Stimulated activated CD8-positive, alpha-beta memory T cell treated with anti-CD3 and anti-CD28 coated beads, Interleukin-7, amount 100 ng/mL, for 48 hours (primary cell): ENCODE measurements around the gene ZNF827.

Experiments
- DNase-seq, 2 donors: peaks; one replicate each; pipeline ENCODE4 v3.0.0-alpha.2; 2020; ENCODE audit warnings: low read depth in 1 of 2; ENCODE audit errors: extremely low read depth in 1 of 2

ZNF827 gene

DNA sequence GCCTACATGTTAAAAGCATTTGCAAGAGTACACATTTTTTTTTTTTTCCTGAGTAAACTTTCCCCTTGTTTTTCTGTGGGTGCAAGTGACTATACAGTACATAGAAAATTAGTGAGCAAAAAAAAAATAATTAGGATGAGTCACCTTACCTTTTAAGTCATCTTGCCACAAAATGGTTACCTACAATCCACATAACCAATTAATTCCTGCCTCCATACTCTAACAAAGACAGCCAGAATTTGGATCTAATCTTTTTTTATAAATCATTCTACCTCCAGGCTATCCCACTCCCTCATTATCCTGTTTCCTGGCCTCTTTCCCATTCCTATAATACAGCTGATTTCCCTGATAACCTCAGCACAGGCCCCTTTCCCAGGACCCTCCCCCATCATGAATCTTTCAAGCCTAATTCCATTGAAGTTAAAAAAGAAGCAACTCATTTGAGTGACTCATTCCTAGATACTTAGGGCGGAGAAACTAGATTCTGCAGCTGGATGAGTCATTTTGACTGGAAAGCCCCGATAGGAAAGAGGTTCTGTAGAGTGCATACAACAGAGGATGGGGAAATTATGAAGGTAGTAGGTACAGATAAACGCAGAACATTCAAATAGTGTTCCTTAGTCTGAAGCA is 130.5 kb downstream of the ZNF827 start:
- DNase-seq, result peak in 1 of 2 donors; percentile 38

DNA sequence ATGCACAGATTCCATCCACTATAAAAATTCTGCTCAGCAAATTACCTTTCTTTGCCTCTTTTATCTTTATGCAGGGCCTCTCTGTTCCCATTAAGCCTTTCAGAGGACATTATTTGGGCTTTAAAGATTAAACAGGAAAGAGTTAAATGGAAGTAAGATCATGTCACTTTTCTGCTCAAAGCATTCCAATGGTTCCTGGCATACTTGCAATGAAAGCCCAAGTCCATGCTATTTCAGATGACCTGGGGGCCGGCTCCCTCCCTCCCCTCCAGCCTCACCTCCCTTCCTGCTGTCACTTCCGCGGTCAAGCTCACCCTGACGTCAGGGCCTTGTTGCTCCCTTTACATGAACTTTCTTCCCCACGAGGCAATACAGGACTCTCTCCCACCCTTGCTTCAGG is 133.1 kb downstream of the ZNF827 start:
- DNase-seq, result no peak

DNA sequence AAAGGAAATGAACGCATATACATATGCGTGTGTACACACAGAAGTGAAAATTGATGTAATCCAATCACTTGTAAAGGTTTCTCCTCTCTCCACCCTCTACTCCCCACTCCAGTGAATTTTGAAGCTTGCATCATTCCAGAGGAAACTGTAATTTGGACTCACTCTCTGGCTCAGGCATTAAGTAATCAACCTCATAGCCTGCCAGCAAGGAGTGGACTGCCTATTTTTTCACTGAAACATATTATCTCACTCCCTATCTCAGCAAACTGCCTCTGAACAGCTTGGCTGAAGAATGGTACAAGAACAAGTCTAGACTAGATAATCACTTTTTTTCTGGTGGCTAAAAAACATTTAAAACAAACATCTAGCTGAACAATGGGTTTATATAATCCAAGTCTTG is 134.5 kb downstream of the ZNF827 start:
- DNase-seq, result no peak

DNA sequence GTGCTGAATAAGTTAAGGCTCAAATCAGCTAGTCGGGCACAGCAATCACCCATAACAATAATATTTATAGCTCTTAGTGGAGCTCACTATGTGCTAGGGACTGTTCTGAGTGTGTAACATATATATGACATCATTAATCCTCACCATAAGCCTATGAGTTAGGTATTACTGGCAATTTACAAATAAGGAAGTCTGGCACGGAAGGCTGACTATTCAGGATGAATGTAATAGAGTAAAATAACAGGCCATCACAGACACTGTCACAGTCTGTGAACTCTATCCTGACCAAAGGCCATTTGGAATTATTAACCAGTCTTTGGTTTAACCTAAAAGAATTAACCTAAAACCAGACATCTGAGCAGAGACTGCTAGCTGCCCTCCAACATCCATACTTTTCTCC is 139.4 kb downstream of the ZNF827 start:
- DNase-seq, result no peak

DNA sequence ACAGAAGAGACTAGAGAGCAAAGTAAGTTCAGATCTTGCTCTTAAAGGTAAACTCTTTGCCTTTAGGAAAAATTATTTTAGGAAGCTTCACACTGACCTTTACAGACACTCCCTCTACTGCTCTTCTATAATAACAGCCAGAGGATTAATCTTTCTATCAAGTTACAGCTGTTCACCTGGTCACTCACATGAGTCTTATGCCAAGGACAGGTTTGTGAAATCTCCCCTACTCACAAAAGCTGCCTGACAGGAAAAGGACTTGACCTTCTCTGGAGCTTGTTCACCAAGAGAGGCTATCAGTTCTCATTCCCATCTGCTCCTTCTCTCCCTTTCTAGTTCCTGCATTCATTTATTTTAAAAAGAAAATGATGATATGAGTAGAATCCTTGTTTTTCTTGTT is 141.3 kb downstream of the ZNF827 start:
- DNase-seq, result no peak

DNA sequence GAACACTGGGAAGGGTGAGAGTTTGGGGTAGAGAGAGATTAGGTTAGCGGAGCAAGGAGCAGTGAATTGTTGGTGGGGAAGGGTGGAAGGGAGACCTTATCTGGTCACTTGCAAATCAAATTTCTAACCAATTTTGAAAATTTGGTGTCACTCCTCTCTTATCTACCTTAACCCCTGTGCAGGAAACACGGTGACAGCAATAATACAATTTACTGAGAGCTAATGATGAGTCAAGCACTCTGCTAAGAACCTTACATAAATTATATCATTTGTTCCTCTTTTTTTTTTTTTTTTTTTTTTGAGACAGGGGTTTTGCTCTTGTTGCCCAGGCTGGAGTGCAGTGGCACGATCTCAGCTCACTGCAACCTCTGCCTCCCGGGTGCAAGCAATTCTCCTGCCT is 142.3 kb downstream of the ZNF827 start:
- DNase-seq, result no peak

DNA sequence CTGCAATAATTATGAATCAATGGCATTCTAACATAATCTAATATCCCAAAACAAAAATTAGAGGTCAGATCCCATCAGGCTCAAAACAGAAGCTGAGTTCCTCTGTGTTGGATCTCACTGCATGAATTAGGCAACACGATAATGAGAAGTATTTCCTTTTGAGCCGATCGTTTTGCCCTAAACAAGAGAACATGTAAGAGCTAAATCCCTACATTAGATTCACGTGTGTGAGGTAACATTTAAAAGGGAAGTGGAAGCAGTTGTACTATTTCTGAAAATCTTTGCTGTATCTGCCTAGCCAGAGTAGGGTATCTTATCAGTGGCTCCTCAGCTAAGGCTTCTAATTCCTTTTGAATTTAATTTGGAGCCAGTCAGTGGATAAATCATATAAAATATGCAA is 143.1 kb downstream of the ZNF827 start:
- no peak for DNase-seq

DNA sequence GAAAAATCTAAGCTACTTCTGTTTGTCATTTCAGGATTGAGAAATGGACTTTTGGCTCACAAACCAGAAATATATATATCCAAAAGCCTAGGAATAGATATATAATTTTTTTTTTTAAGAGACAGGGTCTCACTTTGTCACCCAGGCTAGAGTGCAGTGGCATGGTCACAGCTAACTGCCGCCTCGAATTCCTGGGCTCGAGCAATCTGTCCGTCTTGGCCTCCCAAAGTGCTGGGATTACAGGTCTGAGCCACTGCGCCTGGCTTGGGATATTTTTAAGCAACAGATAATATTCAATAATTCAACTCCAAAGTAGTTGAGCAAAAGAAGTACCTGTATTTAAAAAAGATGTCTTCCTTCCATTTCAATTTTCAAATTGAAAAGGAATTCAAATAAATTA is 146.2 kb downstream of the ZNF827 start:
- no peak for DNase-seq

DNA sequence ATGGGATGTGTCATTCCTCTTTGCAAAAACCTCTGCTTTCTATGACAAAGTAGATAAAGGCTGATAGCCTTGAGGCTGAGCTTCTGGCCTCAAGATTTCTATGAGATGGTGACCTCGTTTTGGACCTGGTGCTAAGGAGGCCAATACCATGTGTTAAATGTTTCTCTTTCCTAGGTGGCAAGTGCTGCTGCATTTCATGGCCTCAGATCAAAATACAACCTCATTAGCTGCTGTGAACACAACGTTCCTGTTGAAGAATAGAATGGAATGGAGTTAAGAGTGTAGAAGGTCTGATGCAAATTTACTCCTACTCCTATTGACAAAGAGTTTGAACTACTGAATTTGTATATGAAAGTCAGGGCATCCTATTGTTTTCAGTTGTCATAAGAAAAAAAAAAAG is 146.6 kb downstream of the ZNF827 start:
- DNase-seq, result no peak

DNA sequence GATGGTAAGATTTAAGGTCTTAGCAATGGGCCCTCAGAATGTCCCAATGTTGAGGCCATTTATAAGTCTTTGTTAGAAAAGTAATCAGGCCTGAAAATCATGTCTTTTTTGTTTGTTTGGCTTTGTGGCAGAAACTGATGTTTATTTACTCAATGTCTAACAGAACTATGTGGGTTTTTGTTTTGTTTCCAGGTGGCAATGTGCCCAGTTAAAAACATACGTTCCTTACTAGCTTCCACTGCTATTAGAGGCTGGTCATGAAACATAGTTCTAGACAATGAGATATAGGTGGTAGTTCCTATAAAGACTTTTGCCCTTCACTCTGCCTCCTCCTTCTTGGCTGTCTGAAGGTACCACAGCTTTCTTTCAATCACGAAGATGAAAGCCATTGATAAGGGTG is 149.9 kb downstream of the ZNF827 start:
- DNase-seq, result no peak

DNA sequence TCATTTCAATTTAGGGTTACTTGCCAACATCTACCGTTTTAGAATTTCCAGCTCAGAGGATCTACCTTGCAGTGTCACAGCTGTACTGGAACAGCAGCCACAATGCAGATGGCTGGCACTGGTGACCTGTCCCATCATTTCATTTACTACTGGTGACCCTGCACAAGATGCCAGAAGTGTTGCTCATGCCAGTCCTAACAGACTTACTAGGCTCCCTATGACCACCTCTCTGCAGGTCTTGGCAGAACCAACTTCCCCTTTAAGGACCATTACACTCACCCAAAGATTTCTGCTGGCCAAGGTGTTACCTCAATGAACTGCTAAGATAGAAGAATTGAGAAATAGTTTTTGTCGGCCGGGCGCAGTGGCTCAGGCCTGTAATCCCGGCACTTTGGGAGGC is 151.8 kb downstream of the ZNF827 start:
- DNase-seq, result no peak

DNA sequence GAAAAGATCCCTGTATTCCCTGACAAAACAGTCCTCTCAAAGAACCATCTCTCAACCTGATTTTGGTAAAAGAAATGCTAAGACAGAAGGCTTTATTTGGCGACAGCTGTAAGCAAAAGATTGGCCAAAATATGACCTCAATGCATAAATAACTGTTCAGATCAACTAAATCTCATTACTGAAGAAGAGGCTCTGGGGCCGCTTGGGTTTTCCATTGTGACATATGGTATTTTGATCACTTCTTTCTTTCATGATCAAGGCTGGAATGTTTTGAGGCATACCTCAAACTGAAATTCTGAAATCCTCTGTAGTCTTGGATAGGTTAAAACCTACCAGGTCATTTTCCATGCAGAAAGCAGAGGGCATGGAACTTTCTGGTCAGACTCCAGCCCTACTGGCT is 152.4 kb downstream of the ZNF827 start:
- DNase-seq, result no peak

DNA sequence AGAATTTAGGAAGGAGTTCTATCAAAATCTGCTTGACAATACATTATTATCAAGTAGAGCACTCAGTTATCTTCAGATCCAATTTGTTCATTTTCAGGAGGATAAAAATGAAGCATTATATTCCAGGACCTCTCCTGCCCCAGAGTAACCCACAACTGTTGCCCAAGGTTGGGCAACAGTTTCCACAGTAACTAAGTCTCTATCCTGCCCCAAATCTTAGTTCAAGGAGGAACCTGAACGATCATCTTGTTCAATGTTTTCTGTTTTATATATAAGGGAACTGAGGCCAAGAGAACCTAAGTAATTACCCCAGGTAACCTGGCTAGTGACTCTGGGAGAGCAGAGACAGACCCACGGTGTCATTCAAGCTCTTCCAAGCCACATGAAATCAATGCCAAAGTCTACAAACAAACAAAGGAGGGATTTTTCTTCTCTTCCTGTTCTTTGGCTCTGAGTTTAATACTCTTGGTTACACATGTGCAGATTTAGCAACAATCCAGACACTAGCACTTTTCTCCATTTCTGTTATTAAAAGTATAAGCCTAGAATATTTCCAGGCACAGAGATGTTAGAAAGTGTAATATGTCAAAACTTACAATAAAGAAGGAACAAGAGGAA is 153.1 kb downstream of the ZNF827 start:
- no peak for DNase-seq

DNA sequence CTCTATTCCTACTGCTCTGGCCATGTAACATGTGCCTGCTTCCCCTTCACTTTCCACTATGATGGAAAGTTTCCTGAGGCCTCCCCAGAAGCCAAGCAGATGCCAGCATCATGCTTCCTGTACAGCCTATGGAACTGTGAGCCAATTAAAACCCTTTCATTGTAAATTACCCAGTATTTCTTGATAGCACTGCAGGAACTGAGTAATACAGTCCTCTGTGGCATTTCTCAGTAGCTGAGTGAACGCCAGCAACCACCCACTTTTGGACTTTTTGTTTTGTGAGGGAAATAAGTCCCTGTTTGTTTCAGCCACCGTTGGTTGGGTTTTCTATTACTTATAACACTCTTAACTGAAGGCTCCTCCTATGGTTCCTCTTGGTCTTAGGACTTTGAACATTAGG is 154.6 kb downstream of the ZNF827 start:
- DNase-seq, result peak in 1 of 2 donors; percentile 44

DNA sequence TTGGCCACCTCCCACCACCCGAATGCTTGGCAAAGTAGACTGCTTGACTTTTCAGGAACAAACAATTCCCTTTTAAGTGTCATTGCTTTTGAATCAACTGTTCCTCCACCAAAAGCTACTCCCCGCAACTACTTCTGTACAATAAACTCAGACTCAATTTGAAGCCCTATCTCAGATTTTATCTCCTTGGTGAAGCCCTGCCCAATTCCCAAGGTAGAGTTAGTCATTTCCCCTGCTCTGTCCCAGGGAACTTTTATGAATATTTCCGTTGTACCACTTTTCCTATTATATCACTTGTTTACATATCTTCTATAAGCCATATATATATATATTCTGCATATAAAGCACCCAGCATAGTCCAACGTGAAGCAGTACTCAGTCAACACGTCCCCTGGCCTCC is 155.9 kb downstream of the ZNF827 start:
- DNase-seq, result no peak

DNA sequence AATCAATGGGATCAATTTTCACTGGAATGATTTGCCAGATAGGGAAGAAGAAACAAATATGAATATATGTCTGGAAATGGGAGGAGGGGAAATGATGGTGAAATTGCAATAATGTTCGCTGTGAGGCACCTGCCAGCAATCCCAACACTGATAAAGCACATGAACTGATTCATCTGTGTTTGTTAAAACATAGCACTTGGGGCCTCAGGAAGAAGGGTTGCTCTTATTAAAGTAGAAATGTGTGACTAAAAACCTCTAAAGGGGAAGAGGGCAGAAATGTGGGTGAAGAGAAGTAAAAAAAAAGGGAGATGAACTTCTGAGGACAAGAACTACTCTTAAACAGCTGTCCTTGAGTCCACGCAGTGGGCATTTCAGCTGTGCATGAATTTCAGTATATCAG is 157.3 kb downstream of the ZNF827 start:
- no peak for DNase-seq

DNA sequence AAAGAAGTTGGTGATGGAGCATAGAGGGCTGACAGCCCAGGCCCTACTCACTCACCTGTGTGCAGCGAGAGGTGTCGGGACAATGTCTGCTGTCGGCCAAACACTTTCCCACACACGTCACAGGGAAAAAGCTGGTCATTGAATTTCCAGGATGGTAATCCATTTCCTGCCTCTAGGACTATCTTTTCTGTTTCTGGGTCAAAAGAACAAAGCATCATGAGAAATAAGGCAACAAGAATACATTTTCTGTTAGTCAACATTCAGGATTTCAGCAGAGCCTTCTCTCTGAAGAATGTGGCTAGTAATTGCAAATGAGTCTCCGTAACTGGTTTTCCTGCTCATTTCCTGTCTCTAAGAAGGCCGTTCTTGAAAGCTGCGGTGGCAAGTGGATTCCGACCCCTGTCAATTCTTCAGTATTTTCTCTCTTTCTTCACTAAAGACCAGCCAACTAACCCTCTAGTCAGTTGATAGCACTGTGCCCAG is 159.3 kb downstream of the ZNF827 start:
- no peak for DNase-seq

DNA sequence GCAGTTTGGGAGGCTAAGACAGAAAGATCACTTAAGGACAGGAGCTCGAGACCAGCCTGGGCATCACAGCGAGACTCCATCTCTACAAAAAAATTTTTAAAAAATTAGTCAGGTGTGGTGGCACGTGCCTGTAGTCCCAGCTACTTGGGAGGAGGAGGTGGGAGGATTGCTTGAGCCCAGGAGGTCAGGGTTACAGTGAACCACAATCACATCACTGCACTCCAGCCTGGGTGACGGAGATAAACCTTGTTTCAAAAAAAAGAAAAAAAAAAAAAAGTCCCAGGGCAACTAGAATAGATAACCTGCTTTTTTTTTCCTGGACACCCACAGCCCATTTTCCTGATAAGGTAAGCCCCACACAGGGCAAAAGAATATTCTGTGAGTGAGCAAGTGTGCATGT is 162.4 kb downstream of the ZNF827 start:
- no peak for DNase-seq

DNA sequence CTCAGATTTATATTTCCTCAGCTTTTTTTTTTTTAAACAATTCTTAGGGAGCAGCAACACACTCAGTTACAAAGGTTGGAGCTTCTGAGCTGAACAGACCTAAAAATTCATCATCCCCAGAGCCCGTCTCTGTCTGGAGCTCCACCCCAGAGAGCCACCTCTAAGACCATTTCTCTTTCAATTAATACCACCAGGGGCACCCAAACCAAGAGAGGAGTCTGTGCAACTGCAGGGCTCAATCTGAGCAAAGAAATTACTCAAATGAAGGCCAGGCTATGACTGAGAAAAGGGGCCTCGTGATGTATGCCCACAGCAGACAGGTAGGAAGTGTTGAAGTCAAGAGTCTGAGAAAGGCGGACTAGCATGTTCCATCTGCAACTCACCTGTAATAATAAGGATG is 163.2 kb downstream of the ZNF827 start:
- no peak for DNase-seq

DNA sequence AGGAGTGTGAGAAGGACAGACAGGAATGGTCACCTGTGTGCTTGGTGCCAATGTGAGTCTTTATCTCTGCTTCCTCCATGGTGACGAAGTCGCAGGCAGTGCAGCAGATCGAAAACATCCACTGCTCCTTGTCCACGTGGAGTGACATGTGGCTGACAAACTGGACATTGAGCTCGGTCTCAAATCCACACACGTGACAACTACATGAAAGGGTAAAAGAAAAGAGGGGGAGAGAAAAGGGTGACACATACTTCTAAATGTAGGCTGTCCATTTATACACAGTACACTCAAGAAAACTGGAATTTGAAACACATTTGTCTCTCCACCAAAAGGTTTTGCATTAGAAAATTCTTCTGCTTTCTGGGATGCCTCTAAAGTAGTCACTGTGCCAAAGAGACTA is 164.2 kb downstream of the ZNF827 start:
- DNase-seq, result no peak

DNA sequence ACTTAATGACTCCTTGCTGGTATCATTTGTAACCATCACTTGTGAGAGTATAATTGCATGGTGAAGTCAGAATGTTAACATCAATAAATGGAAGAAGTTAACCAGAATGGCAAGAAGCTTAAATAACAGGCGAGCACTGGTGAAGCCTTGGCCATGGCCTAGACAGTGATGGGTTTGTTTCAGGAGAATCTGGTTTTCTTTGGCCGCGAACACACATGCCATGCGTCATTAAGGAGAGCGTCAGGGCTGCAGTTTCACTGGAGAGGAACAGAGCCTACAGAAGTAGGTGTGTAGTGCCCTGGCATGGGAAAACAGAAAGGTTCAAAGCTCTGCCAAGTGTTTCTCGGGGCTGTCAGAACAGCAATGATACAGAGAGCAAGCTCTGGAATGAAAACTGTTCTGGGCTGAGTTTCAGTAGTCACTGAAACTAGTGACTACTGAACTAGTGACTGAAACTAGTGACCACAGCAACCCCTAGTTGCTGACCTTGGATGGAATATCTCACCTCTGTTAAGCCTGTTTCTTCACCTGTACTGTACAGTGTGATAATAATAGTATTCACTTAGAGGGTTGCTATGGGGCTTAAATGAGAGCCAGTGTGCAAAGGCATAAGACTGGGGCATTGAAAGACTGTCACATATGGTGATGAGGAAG is 164.9 kb downstream of the ZNF827 start:
- DNase-seq, result no peak

DNA sequence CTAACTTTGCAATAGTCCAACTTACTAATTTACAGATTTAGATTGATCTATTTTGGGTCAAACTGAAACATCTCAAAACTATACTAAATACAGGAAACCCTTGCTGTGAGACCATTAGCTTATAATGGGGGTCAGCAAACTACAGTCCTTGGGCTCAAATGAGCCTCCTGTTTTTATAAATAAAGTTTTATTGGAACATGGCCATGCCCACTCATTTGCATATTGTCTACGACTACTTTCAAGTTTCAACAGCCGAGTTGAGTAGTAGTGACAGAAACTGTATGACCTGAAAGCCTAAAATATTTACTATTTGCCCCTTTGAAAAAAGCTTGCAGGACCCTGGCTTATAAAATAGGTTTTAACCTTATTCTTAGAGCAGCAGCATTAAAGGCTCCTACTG is 166.3 kb downstream of the ZNF827 start:
- DNase-seq, result no peak
